GM03348 (cell line): ENCODE measurements around the gene KLHL1.

Source experiments
- DNase-seq: peaks from one replicate; pipeline ENCODE4 v3.0.0; 2012; ENCODE audit warnings: low spot score

Gene KLHL1

GRCh38 chr13:69872321-69873047 lies 235.8 kb downstream of the KLHL1 start:
- DNase-seq: no peak

- DNase-seq: no peak
Measured at GRCh38 chr13:69866555-69866954, 241.7 kb downstream of the KLHL1 start.

GRCh38 chr13:69857183-69857821 lies 250.9 kb downstream of the KLHL1 start:
- DNase-seq: peak; percentile 5

DNA sequence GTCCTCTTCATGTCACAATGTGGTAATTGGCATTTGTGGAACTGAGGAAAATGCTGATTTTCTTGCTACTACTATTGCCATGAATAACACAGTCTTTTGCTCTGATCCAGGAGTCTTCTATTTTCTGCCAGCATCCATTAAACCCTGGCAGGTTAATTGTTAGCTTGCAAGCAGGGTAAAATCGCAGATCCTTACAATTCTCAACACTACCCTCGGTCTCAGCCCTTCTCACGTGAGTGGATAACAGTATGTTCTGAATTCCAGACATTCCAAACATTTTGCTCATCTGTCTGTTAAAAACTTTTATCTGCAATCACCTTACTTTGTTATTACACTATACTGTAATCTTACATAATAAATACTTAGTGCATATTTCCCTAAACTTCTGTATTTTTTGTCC lies 251.9 kb downstream of the KLHL1 start:
- no peak for DNase-seq

GRCh38 chr13:69828527-69828926 lies 279.7 kb downstream of the KLHL1 start:
- DNase-seq: no peak

GRCh38 chr13:69820180-69820579 lies 288.1 kb downstream of the KLHL1 start:
- no peak for DNase-seq

- DNase-seq: no peak
Measured at GRCh38 chr13:69817333-69817869, 290.9 kb downstream of the KLHL1 start.

DNA sequence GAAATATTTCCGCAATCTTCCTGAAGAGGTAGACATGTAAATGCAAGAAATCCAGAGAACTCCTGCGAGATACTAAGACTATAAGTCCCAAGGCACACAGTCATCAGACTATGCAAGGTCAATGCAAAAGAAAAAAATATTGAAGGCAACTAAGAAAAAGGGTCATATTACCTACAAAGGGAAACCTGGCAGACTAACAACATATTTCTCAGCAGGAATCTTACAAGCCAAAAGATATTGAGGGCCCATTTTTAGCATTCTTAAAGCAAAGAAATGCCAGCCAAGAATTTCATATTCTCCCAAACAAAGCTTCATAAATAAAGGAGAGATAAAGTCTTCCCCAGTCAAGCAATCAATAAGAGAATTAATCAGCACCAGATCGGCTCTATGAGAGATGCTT lies 299.1 kb downstream of the KLHL1 start:
- DNase-seq: no peak

DNA sequence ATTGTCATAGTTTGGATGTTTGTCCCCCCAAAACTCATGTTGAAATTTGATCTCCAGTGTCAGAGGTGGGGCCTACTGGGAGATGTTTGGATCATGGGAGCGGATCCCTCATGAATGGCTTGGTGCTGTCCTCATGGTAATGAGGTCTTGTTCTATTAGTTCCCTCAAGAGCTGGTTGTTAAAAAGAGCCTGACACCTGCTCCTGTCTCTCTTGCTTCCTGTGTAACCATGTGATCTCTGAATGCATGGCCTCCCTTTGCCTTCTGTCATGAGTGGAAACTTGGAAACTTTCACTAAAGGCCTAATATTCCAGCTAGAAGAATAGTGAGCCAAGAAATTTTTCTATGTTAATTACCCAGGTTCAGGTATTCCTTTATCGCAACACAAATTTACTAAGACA lies 312.0 kb downstream of the KLHL1 start:
- no peak for DNase-seq

GRCh38 chr13:69793783-69794453 lies 314.3 kb downstream of the KLHL1 start:
- no peak for DNase-seq

DNA sequence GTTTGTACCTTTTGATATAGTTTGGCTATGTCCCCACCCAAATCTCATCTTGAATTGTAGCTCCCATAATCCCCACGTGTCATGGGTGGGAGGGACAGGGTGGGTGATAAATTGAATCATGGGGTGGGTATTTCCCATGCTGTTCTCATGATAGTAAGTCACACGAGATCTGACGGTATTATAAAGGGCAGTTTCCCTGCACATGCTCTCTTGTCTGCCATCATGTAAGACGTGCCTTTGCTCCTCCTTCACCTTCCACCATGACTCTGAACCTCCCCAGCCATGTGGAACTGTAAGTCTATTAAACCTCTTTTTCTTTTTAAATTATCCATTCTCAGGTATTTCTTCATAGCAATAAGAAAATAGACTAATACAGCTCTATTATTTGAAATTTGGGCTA lies 331.3 kb downstream of the KLHL1 start:
- DNase-seq: no peak

DNA sequence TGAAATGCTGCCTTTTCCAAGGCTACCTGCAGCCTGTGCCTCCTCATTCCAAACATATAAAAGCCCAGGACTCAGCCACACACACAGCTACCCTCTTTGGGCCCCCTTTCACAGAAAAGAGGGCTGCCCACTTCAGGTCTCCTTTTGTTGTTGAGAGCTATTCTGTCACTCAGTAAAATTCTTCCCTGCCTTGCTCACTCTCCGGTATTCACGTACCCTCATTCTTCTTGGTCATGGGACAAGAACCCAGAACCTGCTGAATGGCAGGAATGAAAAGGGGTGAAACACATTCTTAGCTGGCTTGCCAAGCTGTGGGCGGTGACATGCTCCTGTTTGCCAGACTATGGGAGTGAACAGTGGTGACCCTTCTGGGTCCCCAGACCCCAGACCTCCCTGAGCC lies 338.6 kb downstream of the KLHL1 start:
- no peak for DNase-seq

GRCh38 chr13:69761581-69761980 lies 346.7 kb downstream of the KLHL1 start:
- DNase-seq: no peak

- DNase-seq: no peak
Measured at GRCh38 chr13:69755101-69755500, 353.2 kb downstream of the KLHL1 start.

DNA sequence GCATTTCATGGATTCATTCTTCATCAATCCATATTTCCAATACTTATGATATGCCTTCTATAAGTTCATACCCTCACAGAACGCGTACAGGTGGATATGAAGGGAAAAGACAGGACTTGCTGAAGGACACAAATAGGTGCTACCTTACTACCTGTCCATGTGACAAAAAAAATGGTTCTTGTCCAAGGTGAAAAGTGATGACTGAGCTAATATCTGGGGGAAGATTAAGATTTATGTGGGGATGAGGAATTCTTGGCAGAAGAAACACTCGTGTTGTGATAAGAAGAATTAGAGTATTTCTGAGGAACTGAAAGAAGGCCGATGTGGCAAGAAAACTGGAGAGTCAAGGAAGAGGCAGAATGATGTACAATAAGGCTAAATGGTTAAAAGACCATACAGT lies 357.0 kb downstream of the KLHL1 start:
- DNase-seq: no peak

- DNase-seq: no peak
Measured at GRCh38 chr13:69737129-69737935, 370.9 kb downstream of the KLHL1 start.

DNA sequence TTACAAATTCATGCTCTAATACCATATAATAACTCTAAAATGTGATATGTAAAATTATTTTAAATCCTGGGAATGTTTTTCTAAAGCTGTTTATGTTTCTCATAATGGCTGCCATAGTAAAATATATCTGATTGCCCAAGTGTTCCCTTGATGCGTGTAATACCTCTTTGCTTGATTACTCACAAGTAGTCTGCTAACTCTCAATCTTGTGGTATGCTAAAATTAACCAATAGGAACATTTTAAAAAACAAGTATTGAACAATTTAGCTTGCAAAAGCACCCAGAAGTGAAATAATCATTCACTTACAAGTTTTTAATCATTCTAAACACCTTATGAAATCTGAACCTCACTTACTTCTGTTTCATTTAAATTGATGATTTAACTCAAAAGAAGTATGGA lies 386.6 kb downstream of the KLHL1 start:
- DNase-seq: no peak

- DNase-seq: no peak
Measured at GRCh38 chr13:69720278-69720983, 387.8 kb downstream of the KLHL1 start.

DNA sequence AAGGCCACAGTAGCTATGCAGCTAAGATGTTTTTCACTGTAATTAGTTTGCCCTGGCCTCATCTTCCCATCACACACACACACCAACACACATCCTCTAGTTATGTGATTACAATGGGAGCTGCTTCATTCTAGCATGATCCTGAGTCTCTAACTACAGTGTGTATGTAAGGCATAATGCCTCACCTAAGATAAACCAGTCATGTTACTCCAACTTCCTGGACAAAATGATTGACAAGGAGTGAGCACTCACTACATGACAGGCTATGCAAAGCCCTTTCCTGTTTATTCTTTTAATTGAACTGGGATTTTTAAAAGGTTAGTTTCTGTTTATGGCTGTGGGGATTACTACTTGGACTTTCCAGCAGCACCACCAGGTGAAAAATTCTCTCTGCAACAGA lies 401.4 kb downstream of the KLHL1 start:
- no peak for DNase-seq

DNA sequence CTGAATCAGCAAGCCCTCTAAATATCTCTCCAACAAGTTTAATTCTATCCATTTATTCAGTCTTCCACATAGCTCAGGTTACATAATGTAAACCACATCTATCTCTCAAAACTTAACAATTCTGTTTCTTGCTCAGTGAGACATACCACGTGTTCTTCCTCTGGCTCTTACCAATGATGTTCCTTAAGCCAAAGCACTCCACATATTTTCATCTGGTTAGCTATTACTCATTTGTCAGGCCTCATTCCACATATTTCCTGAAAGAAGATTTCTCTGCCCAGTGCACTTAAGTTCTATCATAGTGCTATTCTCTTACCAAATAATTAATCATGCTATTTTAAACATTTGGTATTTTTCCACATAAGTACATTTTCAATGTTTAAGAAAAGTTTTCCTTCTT lies 403.9 kb downstream of the KLHL1 start:
- DNase-seq: no peak

GRCh38 chr13:69690999-69691398 lies 417.3 kb downstream of the KLHL1 start:
- no peak for DNase-seq
